Liver (tissue), 9 donors: ENCODE results near the gene PLXNA2. TPM values are rescaled to one million over a fixed set of nuclear protein-coding genes. Genes with fewer than 3 reads are reported as not detected.

ENCODE experiments used
- DNase-seq: peaks from one replicate; pipeline ENCODE4 v3.0.0-alpha.2; 2017; ENCODE audit warnings: low spot score
- H3K27ac ChIP-seq, 2 donors: one replicate each; pipeline ENCODE4 v1.7.0; 2013; ENCODE audit warnings: inconsistent platforms in 2 of 2, low read length in 2 of 2, control low read depth in 1 of 2, low read depth in 1 of 2, mild to moderate bottlenecking in 1 of 2
- H3K27me3 ChIP-seq, 4 donors: one replicate each; pipeline versions ENCODE4 v1.6.1 to v1.7.0; 2013; ENCODE audit warnings: low read length in 3 of 4, inconsistent platforms in 1 of 4, mild to moderate bottlenecking in 1 of 4, moderate library complexity in 1 of 4; ENCODE audit not compliant: control insufficient read depth in 4 of 4, insufficient read depth in 4 of 4
- H3K36me3 ChIP-seq, 4 donors: one replicate each; pipeline versions ENCODE4 v1.6.1 to v1.7.0; 2013; ENCODE audit warnings: low read length in 3 of 4, mild to moderate bottlenecking in 3 of 4, low read depth in 1 of 4, moderate library complexity in 1 of 4; ENCODE audit not compliant: control insufficient read depth in 4 of 4, insufficient read depth in 3 of 4
- H3K4me1 ChIP-seq, 4 donors: one replicate each; pipeline versions ENCODE4 v1.6.1 to v1.7.0; 2013; ENCODE audit warnings: low read length in 3 of 4, mild to moderate bottlenecking in 3 of 4, moderate library complexity in 1 of 4; ENCODE audit not compliant: control insufficient read depth in 4 of 4, insufficient read depth in 4 of 4
- H3K4me3 ChIP-seq, 3 donors: one replicate each; pipeline versions ENCODE4 v1.6.1 to v1.7.0; 2013; ENCODE audit warnings: low read length in 3 of 3, control low read depth in 1 of 3, low read depth in 1 of 3, mild to moderate bottlenecking in 1 of 3
- H3K9ac ChIP-seq, 2 donors: one replicate each; pipeline ENCODE4 v1.7.0; 2013; ENCODE audit warnings: low read length in 2 of 2, mild to moderate bottlenecking in 2 of 2, moderate library complexity in 2 of 2, control low read depth in 1 of 2, low read depth in 1 of 2
- H3K9me3 ChIP-seq, 4 donors: one replicate each; pipeline versions ENCODE4 v1.6.1 to v1.7.0; 2013; ENCODE audit warnings: low read length in 3 of 4; ENCODE audit not compliant: control insufficient read depth in 4 of 4
- ATF3 ChIP-seq: IDR thresholded peaks from 2 replicates; pipeline ENCODE4 v1.6.1; 2016; ENCODE audit warnings: antibody characterized with exemption
- CTCF ChIP-seq: fragments of 150-350 bp; IDR thresholded peaks from 2 replicates; pipeline ENCODE4 v1.5.1; 2017; ENCODE audit warnings: improper control_type of control experiment, low read depth, low read length; ENCODE audit not compliant: missing input control
- FOXA1 ChIP-seq: IDR thresholded peaks from 2 replicates; pipeline ENCODE4 v1.6.1; 2016; ENCODE audit warnings: antibody characterized with exemption
- FOXA2 ChIP-seq: IDR thresholded peaks from 2 replicates; pipeline ENCODE4 v1.6.1; 2016; ENCODE audit warnings: antibody characterized with exemption
- GABPA ChIP-seq, 2 donors: IDR thresholded peaks in 1 of 2; conservative IDR thresholded peaks in 1 of 2; 2 replicates each; pipeline ENCODE4 v1.6.1; 2016; ENCODE audit warnings: antibody characterized with exemption in 2 of 2, mild to moderate bottlenecking in 1 of 2, moderate library complexity in 1 of 2
- HNF4A ChIP-seq, 2 donors: conservative IDR thresholded peaks; 2 replicates each; pipeline ENCODE4 v1.6.1; 2016; ENCODE audit warnings: antibody characterized with exemption in 2 of 2, mild to moderate bottlenecking in 2 of 2
- JUND ChIP-seq, 2 donors: IDR thresholded peaks; 2 replicates each; pipeline ENCODE4 v1.6.1; 2016; ENCODE audit warnings: antibody characterized with exemption in 2 of 2
- MAX ChIP-seq: IDR thresholded peaks from 2 replicates; pipeline ENCODE4 v1.6.1; 2016; ENCODE audit warnings: antibody characterized with exemption
- NR2F2 ChIP-seq: IDR thresholded peaks from 2 replicates; pipeline ENCODE4 v1.6.1; 2016; ENCODE audit warnings: antibody characterized with exemption
- RAD21 ChIP-seq, 2 donors: IDR thresholded peaks; 2 replicates each; pipeline ENCODE4 v1.6.1; 2016; ENCODE audit warnings: antibody characterized with exemption in 2 of 2, mild to moderate bottlenecking in 2 of 2
- REST ChIP-seq: IDR thresholded peaks from 2 replicates; pipeline ENCODE4 v1.6.1; 2016; ENCODE audit warnings: antibody characterized with exemption, mild to moderate bottlenecking
- SP1 ChIP-seq: IDR thresholded peaks from 2 replicates; pipeline ENCODE4 v1.6.1; 2018; ENCODE audit warnings: antibody characterized with exemption, mild to moderate bottlenecking
- YY1 ChIP-seq: IDR thresholded peaks from 2 replicates; pipeline ENCODE4 v1.6.1; 2016; ENCODE audit warnings: antibody characterized with exemption, mild to moderate bottlenecking
- WGBS: extraction: QIAGEN DNeasy Blood & Tissue Kit; methylation state at CpG from one replicate; pipeline ENCODE4 v1.1.7; 2013; 5-methylcytosine and 5-hydroxymethylcytosine counted together
- polyA plus RNA-seq, 2 donors: library from polyadenylated mRNA; stranded (reverse) in 1 of 2; unstranded in 1 of 2; fragments of 200-250 nt in 1 of 2; fragments of >200 nt in 1 of 2; fragmentation: Nextera tagmentation in 1 of 2; extraction: Ambion mirVana in 1 of 2; gene quantifications; one replicate each; pipeline versions ENCODE4 v1.2.1 to v1.2.3, GENCODE V29; 2013 to 2015
- total RNA-seq, 2 donors: library from RNA; depleted of rRNA; stranded (reverse); fragments of >200 nt; gene quantifications; one replicate each; pipeline ENCODE4 v1.2.3, GENCODE V29; 2014
- donor health status: healthy.
- donor health status: healthy.
- donor health status: healthy.
- donor health status: healthy.
- donor health status: healthy.

PLXNA2 gene
- total and polyA plus RNA-seq, 4 donors: 1.8 to 9.2 (median 2.8) TPM

- WGBS: 62% methylated on average over 4 of the region's 4 CpGs
- no peak overlapping the region for H3K27ac ChIP-seq
These were observed 43.0 kb downstream of the PLXNA2 start for GRCh38 chr1:208201229-208201628.

GRCh38 chr1:208200116-208200515 lies 44.1 kb downstream of the PLXNA2 start:
- Histone ChIP-seq H3K27me3 (no peaks in the 10 kb centered on the region), H3K27ac (no peak overlapping the region), H3K4me1 (peaks cover 4 to 22% (median 12%) of the 10 kb centered on the region in 4 donors), H3K9me3 (no peaks in the 10 kb centered on the region), H3K36me3 (no peaks in the 10 kb centered on the region), H3K4me3 (no peak overlapping the region), H3K9ac (no peak overlapping the region)
- TF ChIP-seq JUND (IDR thresholded peaks at IDR 0.05): no peak
- DNase-seq: no peak
- WGBS: 96% methylated on average over 2 of the region's 2 CpGs

More at GRCh38 chr1:208201229-208201628, 43.0 kb downstream of the PLXNA2 start:
- H3K4me3 ChIP-seq: no peak overlapping the region
- H3K27me3 ChIP-seq: no peaks in the 10 kb centered on the region
- H3K9ac ChIP-seq: no peak overlapping the region
- H3K9me3 ChIP-seq: no peaks in the 10 kb centered on the region
- DNase-seq: no peak
- peaks cover 0 to 3% (median 0%) of the 10 kb centered on the region in 4 donors for H3K36me3 ChIP-seq
- peaks cover 4 to 22% (median 12%) of the 10 kb centered on the region in 4 donors for H3K4me1 ChIP-seq
- TF ChIP-seq FOXA2 (no peak), CTCF (no peak), JUND (IDR thresholded peaks at IDR 0.05) (peak in 1 of 2 donors; percentile 49), SP1 (peak; percentile 20), REST (no peak), HNF4A (conservative IDR thresholded peaks at IDR 0.05) (peak in 1 of 2 donors; percentile 7), NR2F2 (peak; percentile 20), ATF3 (no peak), FOXA1 (no peak), GABPA (IDR thresholded peaks at IDR 0.05 in 1 of 2, conservative IDR thresholded peaks at IDR 0.05 in 1 of 2) (no peak), RAD21 (IDR thresholded peaks at IDR 0.05) (peak in 1 of 2 donors; percentile 15)

- WGBS: 97% methylated on average over 8 of the region's 8 CpGs
- no peak for DNase-seq
- Histone ChIP-seq H3K9me3 (no peaks in the 10 kb centered on the region), H3K9ac (no peak overlapping the region), H3K4me1 (peaks cover 3 to 13% (median 7%) of the 10 kb centered on the region in 4 donors), H3K27me3 (no peaks in the 10 kb centered on the region), H3K4me3 (no peak overlapping the region), H3K27ac (no peak overlapping the region), H3K36me3 (no peaks in the 10 kb centered on the region)
- no peak for TF ChIP-seq MAX
- no peak for TF ChIP-seq CTCF
- no peak for TF ChIP-seq YY1
- no peak for TF ChIP-seq REST
- no peak for TF ChIP-seq HNF4A (conservative IDR thresholded peaks at IDR 0.05)
These were observed 45.9 kb downstream of the PLXNA2 start for GRCh38 chr1:208198236-208198635.
